Measurements from ENCODE around the gene ATE1.

DNA sequence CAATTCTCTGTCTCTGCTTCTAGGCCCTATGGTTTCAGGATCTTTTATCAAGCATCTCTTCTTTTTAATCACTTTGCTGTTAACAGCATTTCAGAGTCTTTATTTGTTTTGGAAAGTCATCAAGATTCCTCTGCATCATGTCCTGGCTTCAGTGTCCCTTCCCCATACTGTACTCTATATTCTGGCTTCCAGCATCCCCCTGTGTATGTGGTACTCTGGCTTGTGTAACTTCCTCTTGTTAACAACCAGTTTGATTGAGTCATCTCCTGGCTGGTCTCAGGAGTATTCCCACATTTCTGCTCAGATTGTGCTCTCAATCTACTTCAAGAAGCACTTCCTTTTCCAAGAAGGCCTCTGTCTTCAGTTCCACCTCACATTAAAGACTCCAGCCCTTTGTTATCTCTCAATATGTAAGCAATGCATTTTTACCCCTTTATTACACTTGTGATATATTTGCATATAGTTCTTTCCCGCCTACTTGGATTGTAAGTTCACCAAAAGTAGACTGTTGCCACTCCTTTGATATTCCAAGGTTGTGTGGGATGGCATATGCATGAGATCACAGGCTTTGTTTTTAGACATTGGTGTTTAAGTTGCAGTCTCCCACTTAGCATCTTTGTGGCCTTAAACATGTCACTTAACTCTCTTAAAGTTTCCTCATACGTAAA lies 15.1 kb upstream of the ATE1 start:
- TF ChIP-seq HDGF (IDR thresholded peaks at IDR 0.05; ENCODE audit: borderline replicate concordance) = no peak
- TF ChIP-seq SUZ12 (IDR thresholded peaks at IDR 0.05) = no peak
- TF ChIP-seq L3MBTL2 (conservative IDR thresholded peaks at IDR 0.05) = no peak
- TF ChIP-seq ARNT (IDR thresholded peaks at IDR 0.05) = no peak
- no peak for TF ChIP-seq FOXA1 (IDR thresholded peaks at IDR 0.05)
- no peak for TF ChIP-seq BHLHE40 (IDR thresholded peaks at IDR 0.05; ENCODE audit: borderline replicate concordance)
- no peak for TF ChIP-seq ELF4 (IDR thresholded peaks at IDR 0.05)
- TF ChIP-seq FOXM1 (IDR thresholded peaks at IDR 0.05; ENCODE audit: borderline replicate concordance) = no peak
- TF ChIP-seq SP1 (IDR thresholded peaks at IDR 0.05) = no peak
- TF ChIP-seq TARDBP (IDR thresholded peaks at IDR 0.05) = no peak
- TF ChIP-seq, protein P1, sequence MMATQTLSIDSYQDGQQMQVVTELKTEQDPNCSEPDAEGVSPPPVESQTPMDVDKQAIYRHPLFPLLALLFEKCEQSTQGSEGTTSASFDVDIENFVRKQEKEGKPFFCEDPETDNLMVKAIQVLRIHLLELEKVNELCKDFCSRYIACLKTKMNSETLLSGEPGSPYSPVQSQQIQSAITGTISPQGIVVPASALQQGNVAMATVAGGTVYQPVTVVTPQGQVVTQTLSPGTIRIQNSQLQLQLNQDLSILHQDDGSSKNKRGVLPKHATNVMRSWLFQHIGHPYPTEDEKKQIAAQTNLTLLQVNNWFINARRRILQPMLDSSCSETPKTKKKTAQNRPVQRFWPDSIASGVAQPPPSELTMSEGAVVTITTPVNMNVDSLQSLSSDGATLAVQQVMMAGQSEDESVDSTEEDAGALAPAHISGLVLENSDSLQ (IDR thresholded peaks at IDR 0.05) = no peak
- TF ChIP-seq FOXK2 (IDR thresholded peaks at IDR 0.05) = no peak
- TF ChIP-seq LEF1 (IDR thresholded peaks at IDR 0.05; ENCODE audit: borderline replicate concordance) = no peak
- no peak for TF ChIP-seq NFRKB (IDR thresholded peaks at IDR 0.05)

Data from HEK293T (cell line).